ENCODE measurements around the gene CCDC170.
"Not testable (repeated sequence)": the region's sequence is repeated elsewhere in the genome, so short reads cannot be mapped to it uniquely, and the experiment has no call there.

CCDC170 gene

GRCh38 chr6:151544884-151545283 lies 51.1 kb downstream of the CCDC170 start:
- in situ Hi-C loops (cut with HindIII; ENCODE audit: low sequenced_read_pairs) = not testable (repeated sequence)

GRCh38 chr6:151546941-151547659 lies 53.3 kb downstream of the CCDC170 start:
- in situ Hi-C loops (cut with HindIII; ENCODE audit: low sequenced_read_pairs) = no loop called here

GRCh38 chr6:151548201-151548600 lies 54.4 kb downstream of the CCDC170 start:
- in situ Hi-C loops (cut with HindIII; ENCODE audit: low sequenced_read_pairs) = no loop called here

- in situ Hi-C loops (cut with HindIII; ENCODE audit: low sequenced_read_pairs) = no loop called here
Observed at GRCh38 chr6:151549790-151550189, 56.0 kb downstream of the CCDC170 start.

GRCh38 chr6:151550618-151551017 lies 56.8 kb downstream of the CCDC170 start:
- in situ Hi-C loops (cut with HindIII; ENCODE audit: low sequenced_read_pairs) = no loop called here

GRCh38 chr6:151551223-151551857 lies 57.5 kb downstream of the CCDC170 start:
- in situ Hi-C loops (cut with HindIII; ENCODE audit: low sequenced_read_pairs) = no loop called here

GRCh38 chr6:151553416-151554165 lies 59.8 kb downstream of the CCDC170 start:
- in situ Hi-C loops (cut with HindIII; ENCODE audit: low sequenced_read_pairs) = no loop called here

- in situ Hi-C loops (cut with HindIII; ENCODE audit: low sequenced_read_pairs) = no loop called here
Observed at GRCh38 chr6:151561238-151561637, 67.4 kb downstream of the CCDC170 start.

GRCh38 chr6:151564654-151565053 lies 70.8 kb downstream of the CCDC170 start:
- in situ Hi-C loops (cut with HindIII; ENCODE audit: low sequenced_read_pairs) = no loop called here

GRCh38 chr6:151565940-151566339 lies 72.1 kb downstream of the CCDC170 start:
- in situ Hi-C loops (cut with HindIII; ENCODE audit: low sequenced_read_pairs) = no loop called here

GRCh38 chr6:151566557-151566956 lies 72.7 kb downstream of the CCDC170 start:
- in situ Hi-C loops (cut with HindIII; ENCODE audit: low sequenced_read_pairs) = no loop called here

- in situ Hi-C loops (cut with HindIII; ENCODE audit: low sequenced_read_pairs) = no loop called here
Observed at GRCh38 chr6:151576633-151577032, 82.8 kb downstream of the CCDC170 start.

GRCh38 chr6:151577257-151577656 lies 83.4 kb downstream of the CCDC170 start:
- in situ Hi-C loops (cut with HindIII; ENCODE audit: low sequenced_read_pairs) = no loop called here

GRCh38 chr6:151585741-151586140 lies 91.9 kb downstream of the CCDC170 start:
- in situ Hi-C loops (cut with HindIII; ENCODE audit: low sequenced_read_pairs) = no loop called here

GRCh38 chr6:151589667-151590066 lies 95.8 kb downstream of the CCDC170 start:
- in situ Hi-C loops (cut with HindIII; ENCODE audit: low sequenced_read_pairs) = no loop called here

GRCh38 chr6:151590742-151591141 lies 96.9 kb downstream of the CCDC170 start:
- in situ Hi-C loops (cut with HindIII; ENCODE audit: low sequenced_read_pairs) = no loop called here

GRCh38 chr6:151592449-151593159 lies 98.8 kb downstream of the CCDC170 start:
- in situ Hi-C loops (cut with HindIII; ENCODE audit: low sequenced_read_pairs) = no loop called here

- in situ Hi-C loops (cut with HindIII; ENCODE audit: low sequenced_read_pairs) = no loop called here
Observed at GRCh38 chr6:151609146-151609902, 115.5 kb downstream of the CCDC170 start.

- in situ Hi-C loops (cut with HindIII; ENCODE audit: low sequenced_read_pairs) = no loop called here
Observed at GRCh38 chr6:151610326-151610725, 116.5 kb downstream of the CCDC170 start.

- in situ Hi-C loops (cut with HindIII; ENCODE audit: low sequenced_read_pairs) = no loop called here
Observed at GRCh38 chr6:151614630-151615029, 120.8 kb downstream of the CCDC170 start.

Data from endothelial cell of hepatic sinusoid (primary cell).